HepG2 (cell line): ENCODE results near the gene TTC39C. TPM values are rescaled to one million over a fixed set of nuclear protein-coding genes. Genes with fewer than 3 reads are reported as not detected.

Source experiments
- AKAP8 ChIP-seq: sonication (generic); formaldehyde crosslinking; IDR thresholded peaks from 2 replicates; pipeline ENCODE4 v1.5.1; 2020; ENCODE audit warnings: mild to moderate bottlenecking, missing genetic modification reagents
- ARID2 ChIP-seq: sonication (generic); formaldehyde crosslinking; IDR thresholded peaks from 2 replicates; pipeline ENCODE4 v1.8.1; 2022; ENCODE audit warnings: mild to moderate bottlenecking, missing genetic modification reagents, borderline replicate concordance
- CBFB ChIP-seq: sonication (generic); formaldehyde crosslinking; IDR thresholded peaks from 2 replicates; pipeline ENCODE4 v1.4.0; 2020; ENCODE audit warnings: missing genetic modification reagents
- CC2D1A ChIP-seq: sonication (generic); formaldehyde crosslinking; IDR thresholded peaks from 2 replicates; pipeline ENCODE4 v1.8.1; 2023; ENCODE audit warnings: mild to moderate bottlenecking, missing genetic modification reagents
- CCDC6 ChIP-seq: sonication (generic); formaldehyde crosslinking; IDR thresholded peaks from 2 replicates; pipeline ENCODE4 v1.8.1; 2022; ENCODE audit warnings: mild to moderate bottlenecking, missing genetic modification reagents, moderate library complexity
- CTCF ChIP-seq: sonication (generic); formaldehyde crosslinking; IDR thresholded peaks from 2 replicates; pipeline ENCODE4 v1.5.0; 2020; ENCODE audit warnings: mild to moderate bottlenecking, missing genetic modification reagents, moderate library complexity
- FOSL1 ChIP-seq: sonication (generic); formaldehyde crosslinking; IDR thresholded peaks from 2 replicates; pipeline ENCODE4 v1.9.0; 2021; ENCODE audit warnings: missing genetic modification reagents, borderline replicate concordance
- FOXC1 ChIP-seq: sonication (generic); formaldehyde crosslinking; IDR thresholded peaks from 2 replicates; pipeline ENCODE4 v1.8.0; 2022; ENCODE audit warnings: mild to moderate bottlenecking, missing genetic modification reagents, borderline replicate concordance
- HMGA1 ChIP-seq: sonication (generic); formaldehyde crosslinking; conservative IDR thresholded peaks from 2 replicates; pipeline ENCODE4 v1.4.0; 2020; ENCODE audit warnings: missing genetic modification reagents
- KAT8 ChIP-seq: IDR thresholded peaks from 2 replicates; pipeline ENCODE4 v1.6.1; 2016; ENCODE audit warnings: missing genetic modification reagents, missing compliant biosample characterization
- MAFG ChIP-seq: sonication (generic); formaldehyde crosslinking; IDR thresholded peaks from 2 replicates; pipeline ENCODE4 v1.5.1; 2020; ENCODE audit warnings: mild to moderate bottlenecking, missing genetic modification reagents
- MXI1 ChIP-seq: IDR thresholded peaks from 3 replicates; pipeline ENCODE4 v1.6.1; 2012; ENCODE audit warnings: low read depth, low read length, inconsistent platforms, borderline replicate concordance
- NR2F6 ChIP-seq, 2 experiments: IDR thresholded peaks; 2 replicates each; pipeline ENCODE4 v1.6.1; 2016; ENCODE audit warnings: antibody characterized with exemption in 1 of 2, mild to moderate bottlenecking in 1 of 2
- RARG ChIP-seq: sonication (generic); formaldehyde crosslinking; IDR thresholded peaks from 2 replicates; pipeline ENCODE4 v1.4.0; 2020; ENCODE audit warnings: low read depth, mild to moderate bottlenecking, missing genetic modification reagents
- THAP8 ChIP-seq: sonication (generic); formaldehyde crosslinking; IDR thresholded peaks from 2 replicates; pipeline ENCODE4 v1.5.1; 2020; ENCODE audit warnings: missing genetic modification reagents, mild to moderate bottlenecking, borderline replicate concordance
- TP53 ChIP-seq: sonication (generic); formaldehyde crosslinking; conservative IDR thresholded peaks from 2 replicates; pipeline ENCODE4 v1.4.0; 2020; ENCODE audit warnings: missing genetic modification reagents
- TSC22D2 ChIP-seq: sonication (generic); formaldehyde crosslinking; IDR thresholded peaks from 2 replicates; pipeline ENCODE4 v1.5.1; 2020; ENCODE audit warnings: missing genetic modification reagents, mild to moderate bottlenecking, borderline replicate concordance
- YY1 ChIP-seq: IDR thresholded peaks from 2 replicates; pipeline ENCODE4 v1.6.1; 2011; ENCODE audit warnings: low read length, low read depth, moderate library complexity, mild to moderate bottlenecking; ENCODE audit not compliant: insufficient read depth, insufficient replicate concordance
- ZNF329 ChIP-seq: sonication (generic); formaldehyde crosslinking; IDR thresholded peaks from 2 replicates; pipeline ENCODE4 v1.9.0; 2021; ENCODE audit warnings: low read depth, mild to moderate bottlenecking, missing genetic modification reagents
- ZNF558 ChIP-seq: sonication (generic); formaldehyde crosslinking; IDR thresholded peaks from 2 replicates; pipeline ENCODE4 v1.9.0; 2022; ENCODE audit warnings: mild to moderate bottlenecking, missing genetic modification reagents, borderline replicate concordance
- ZNF782 ChIP-seq: sonication (generic); formaldehyde crosslinking; IDR thresholded peaks from 2 replicates; pipeline ENCODE4 v1.4.0; 2020; ENCODE audit warnings: missing genetic modification reagents, mild to moderate bottlenecking, borderline replicate concordance
- ZNF784 ChIP-seq: sonication (generic); formaldehyde crosslinking; IDR thresholded peaks from 2 replicates; pipeline ENCODE4 v1.5.1; 2020; ENCODE audit warnings: missing genetic modification reagents, mild to moderate bottlenecking, borderline replicate concordance
- ZNF850 ChIP-seq: sonication (generic); formaldehyde crosslinking; conservative IDR thresholded peaks from 2 replicates; pipeline ENCODE4 v1.9.0; 2021; ENCODE audit warnings: mild to moderate bottlenecking, missing genetic modification reagents
- ZUFSP ChIP-seq: sonication (generic); formaldehyde crosslinking; IDR thresholded peaks from 2 replicates; pipeline ENCODE4 v1.9.0; 2021; ENCODE audit warnings: missing genetic modification reagents, mild to moderate bottlenecking, borderline replicate concordance
- polyA plus RNA-seq, 8 experiments: library from polyadenylated mRNA; depleted of rRNA in 3 of 8; stranded (reverse) in 7 of 8; unstranded in 1 of 8; fragments of >200 nt; fragmentation: Illumina TruSeq in 4 of 8; extraction: Trizol in 4 of 8; gene quantifications; 2 replicates each; pipeline versions ENCODE4 v1.2.1 to v1.2.3, GENCODE V29; 2011 to 2016; ENCODE audit warnings: low read depth in 4 of 8, missing spikeins in 1 of 8, mixed read lengths in 1 of 8; ENCODE audit not compliant: insufficient read depth in 1 of 8
- total RNA-seq, 5 experiments: library from RNA; depleted of rRNA; stranded (reverse); fragments of >200 nt; fragmentation: Illumina TruSeq; extraction: Trizol; gene quantifications; 2 replicates each; pipeline ENCODE4 v1.2.3, GENCODE V29; 2016; ENCODE audit warnings: low read depth in 1 of 5

The TTC39C gene
- total and polyA plus RNA-seq, 2 of the 13 experiments (the other 11 are each of a cell fraction or from before 2014, with no cell fraction given) = 19.1 to 25.9 TPM

GRCh38 chr18:24051031-24051947 lies 36.7 kb downstream of the TTC39C start (continued):
- TF ChIP-seq ARID2 (CRISPR knock-in tag) (no peak), TSC22D2 (CRISPR knock-in tag) (0 out of 2 replicates have a peak, but pooled peaks have one; percentile 11), TP53 (CRISPR knock-in tag) (no peak), FOXC1 (CRISPR knock-in tag) (no peak), ZNF329 (CRISPR knock-in tag) (no peak), RARG (CRISPR knock-in tag) (no peak), NR2F6 (IDR thresholded peaks at IDR 0.05) (peak; percentile 97), NR2F6 (CRISPR knock-in tag; IDR thresholded peaks at IDR 0.05) (peak; percentile 89), ZNF558 (0 out of 2 replicates have a peak, but pooled peaks have one; percentile 60), THAP8 (CRISPR knock-in tag) (0 out of 2 replicates have a peak, but pooled peaks have one; percentile 25), KAT8 (CRISPR knock-in tag) (peak; percentile 53; the same call in 1 of the 2 replicates), CBFB (CRISPR knock-in tag) (no peak), HMGA1 (no peak), YY1 (no peak), MXI1 (peak; percentile 19; the same call in 1 of the 3 replicates), CCDC6 (CRISPR knock-in tag) (peak; percentile 74; the same call in 1 of the 2 replicates), ZNF850 (CRISPR knock-in tag) (no peak), ZNF782 (CRISPR knock-in tag) (peak; percentile 65; the same call in 1 of the 2 replicates), AKAP8 (CRISPR knock-in tag) (no peak), FOSL1 (CRISPR knock-in tag) (peak; percentile 76), ZNF784 (CRISPR knock-in tag) (no peak; the same call in 1 of the 2 replicates), CC2D1A (CRISPR knock-in tag) (no peak), CTCF (CRISPR knock-in tag) (no peak), MAFG (CRISPR knock-in tag) (no peak), ZUFSP (CRISPR knock-in tag) (no peak)
